ENCODE results near the gene E2F3. TPM values are rescaled to one million over a fixed set of nuclear protein-coding genes. Genes with fewer than 3 reads are reported as not detected.
A peak's percentile ranks its signal among the peaks of the same experiment; 100 is the strongest.

E2F3 gene
- total and polyA plus RNA-seq, 4 experiments from 2014 or later: 1.3 to 25.5 (median 15.2) TPM

DNA sequence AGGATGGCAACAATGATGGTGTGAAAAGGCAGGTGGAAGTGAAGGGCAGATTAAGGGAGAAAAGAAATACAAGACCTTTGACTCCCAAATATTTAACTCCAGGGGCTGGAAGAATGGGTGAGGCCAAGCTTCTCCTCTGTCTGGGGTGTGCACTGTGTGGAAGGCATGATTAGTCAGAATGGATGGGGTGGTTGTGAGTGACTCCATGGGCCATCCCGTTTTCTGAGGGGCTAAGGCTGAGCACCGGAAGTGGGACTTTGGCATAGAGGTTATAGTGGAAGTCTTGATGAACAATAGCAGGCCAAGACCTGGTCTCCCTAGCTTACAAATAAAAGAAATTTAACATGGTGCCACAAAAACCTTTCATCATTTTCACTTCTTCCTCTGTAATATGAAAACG is 12.1 kb downstream of the E2F3 start:
- CTCF ChIA-PET (ENCODE audit: partially characterized antibody): interaction anchor here (0.6 to 2.7 kb wide), 3 partner anchors 9 to 114 kb away, joined by 5 to 17 read pairs (median 8); no protein-coding TSS in a partner anchor
- Mint-ChIP-seq H3K27ac (peak overlapping the region in 4 of 7 donors; percentile 38 to 75 (median 48)), H3K4me1 (peaks cover 56 to 85% (median 68%) of the 10 kb centered on the region in 4 donors), H3K27me3 (no peaks in the 10 kb centered on the region), H3K36me3 (peaks cover 0 to 15% of the 10 kb centered on the region in 2 donors), H3K4me3 (no peak overlapping the region), H3K9me3 (no peaks in the 10 kb centered on the region)
- no peaks in the 10 kb centered on the region for H3K9me3 ChIP-seq (ENCODE audit: control insufficient read depth in 1 of 2, low read length in 2 of 2)
- intact Hi-C loops (cut with micrococcal nuclease): no loop called here
- peaks cover 66% of the 10 kb centered on the region for H3K4me1 ChIP-seq (ENCODE audit: insufficient read depth, low read length)
- no peak overlapping the region for H3K4me3 ChIP-seq (ENCODE audit: low read length in 2 of 2)
- no peaks in the 10 kb centered on the region for H3K27me3 ChIP-seq (ENCODE audit: insufficient read depth, low read length)
- POLR2A ChIA-PET (ENCODE audit: partially characterized antibody): interaction anchor here (1.0 to 2.4 kb wide), 3 partner anchors 9 to 94 kb away, joined by 3 to 14 read pairs (median 7); no protein-coding TSS in a partner anchor
- H3K27ac ChIP-seq (ENCODE audit: low read depth, low read length): no peak overlapping the region
- no peak for DNase-seq
- H3K36me3 ChIP-seq (ENCODE audit: insufficient read depth, low read length): no peaks in the 10 kb centered on the region

DNA sequence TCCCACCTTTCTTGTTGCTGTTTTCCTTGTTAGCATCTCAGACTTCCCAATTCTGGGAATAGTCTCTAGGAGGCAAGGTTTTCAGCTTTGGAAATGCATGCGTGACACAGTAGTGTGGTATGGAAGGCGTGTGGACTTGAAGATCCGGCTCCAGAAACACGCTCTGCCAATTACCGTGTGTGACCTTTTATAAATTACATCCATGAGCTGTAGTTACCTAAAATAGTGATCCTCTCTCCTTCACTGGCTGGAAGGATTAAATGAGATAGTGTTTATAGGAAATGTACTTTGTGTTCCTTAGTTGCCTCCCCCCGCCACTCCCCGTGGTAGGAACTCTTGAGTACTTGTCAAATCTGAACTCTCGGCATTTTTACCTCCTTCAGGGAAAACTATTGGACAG is 13.0 kb downstream of the E2F3 start:
- CTCF ChIA-PET (ENCODE audit: partially characterized antibody): interaction anchor here (2.1 to 2.7 kb wide), 2 partner anchors 10 to 113 kb away, joined by 8 to 17 read pairs; no protein-coding TSS in a partner anchor
- H3K9me3 Mint-ChIP-seq: no peaks in the 10 kb centered on the region
- intact Hi-C loops (cut with micrococcal nuclease): no loop called here
- Histone ChIP-seq H3K4me1 (ENCODE audit: insufficient read depth, low read length) (peaks cover 57% of the 10 kb centered on the region), H3K9me3 (ENCODE audit: control insufficient read depth in 1 of 2, low read length in 2 of 2) (no peaks in the 10 kb centered on the region), H3K36me3 (ENCODE audit: insufficient read depth, low read length) (no peaks in the 10 kb centered on the region), H3K4me3 (ENCODE audit: low read length in 2 of 2) (no peak overlapping the region), H3K27me3 (ENCODE audit: insufficient read depth, low read length) (no peaks in the 10 kb centered on the region), H3K27ac (ENCODE audit: low read depth, low read length) (no peak overlapping the region)
- peak overlapping the region in 2 of 7 donors; percentile 46 to 53 for H3K27ac Mint-ChIP-seq
- peaks cover 50 to 76% (median 63%) of the 10 kb centered on the region in 4 donors for H3K4me1 Mint-ChIP-seq
- H3K4me3 Mint-ChIP-seq: peak overlapping the region in 1 of 8 donors; percentile 27
- H3K36me3 Mint-ChIP-seq: peaks cover 0 to 15% of the 10 kb centered on the region in 2 donors
- no peak for DNase-seq
- no peaks in the 10 kb centered on the region for H3K27me3 Mint-ChIP-seq
- POLR2A ChIA-PET (ENCODE audit: partially characterized antibody): interaction anchor here (1.1 to 2.4 kb wide), 3 partner anchors 10 to 95 kb away, joined by 4 to 14 read pairs (median 7); partner anchors contain the start of gene E2F3

DNA sequence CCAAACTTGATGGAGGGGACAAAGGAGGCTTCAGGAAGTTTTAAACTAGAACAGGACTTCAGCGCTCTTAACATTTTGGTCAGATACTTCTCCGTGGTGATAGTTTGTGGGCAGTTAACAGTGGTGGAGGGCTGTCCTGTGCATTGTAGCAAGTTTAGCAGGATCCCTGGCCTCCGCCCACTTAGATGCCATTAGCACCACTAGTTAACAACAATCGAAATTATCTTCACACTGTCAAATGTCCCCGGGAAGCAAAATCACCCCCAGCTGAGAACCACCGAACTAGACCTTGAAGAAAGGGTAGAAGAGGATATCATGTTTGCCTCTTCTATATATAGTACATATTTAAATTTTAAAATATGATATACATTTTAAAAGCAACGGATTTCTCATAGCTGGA is 13.6 kb downstream of the E2F3 start:
- POLR2A ChIA-PET (ENCODE audit: partially characterized antibody): interaction anchor here (1.1 to 1.4 kb wide), 4 partner anchors 8 to 96 kb away, joined by 3 to 7 read pairs (median 4); partner anchors contain the start of gene E2F3
- Mint-ChIP-seq H3K4me1 (peaks cover 46 to 74% (median 59%) of the 10 kb centered on the region in 4 donors), H3K27me3 (no peaks in the 10 kb centered on the region), H3K4me3 (peak overlapping the region in 2 of 8 donors; percentile 11 to 36), H3K36me3 (peaks cover 0 to 15% of the 10 kb centered on the region in 2 donors), H3K27ac (peak overlapping the region in 4 of 7 donors; percentile 3 to 73 (median 42)), H3K9me3 (no peaks in the 10 kb centered on the region)
- no peaks in the 10 kb centered on the region for H3K27me3 ChIP-seq (ENCODE audit: insufficient read depth, low read length)
- H3K4me3 ChIP-seq (ENCODE audit: low read length in 2 of 2): no peak overlapping the region
- DNase-seq: no peak
- no peak overlapping the region for H3K27ac ChIP-seq (ENCODE audit: low read depth, low read length)
- intact Hi-C loops (cut with micrococcal nuclease): no loop called here
- H3K36me3 ChIP-seq (ENCODE audit: insufficient read depth, low read length): no peaks in the 10 kb centered on the region
- CTCF ChIA-PET (ENCODE audit: partially characterized antibody): interaction anchor here (2.1 to 4.7 kb wide), 2 partner anchors 10 to 113 kb away, joined by 8 to 31 read pairs; no protein-coding TSS in a partner anchor
- H3K9me3 ChIP-seq (ENCODE audit: control insufficient read depth in 1 of 2, low read length in 2 of 2): no peaks in the 10 kb centered on the region
- peaks cover 51% of the 10 kb centered on the region for H3K4me1 ChIP-seq (ENCODE audit: insufficient read depth, low read length)

DNA sequence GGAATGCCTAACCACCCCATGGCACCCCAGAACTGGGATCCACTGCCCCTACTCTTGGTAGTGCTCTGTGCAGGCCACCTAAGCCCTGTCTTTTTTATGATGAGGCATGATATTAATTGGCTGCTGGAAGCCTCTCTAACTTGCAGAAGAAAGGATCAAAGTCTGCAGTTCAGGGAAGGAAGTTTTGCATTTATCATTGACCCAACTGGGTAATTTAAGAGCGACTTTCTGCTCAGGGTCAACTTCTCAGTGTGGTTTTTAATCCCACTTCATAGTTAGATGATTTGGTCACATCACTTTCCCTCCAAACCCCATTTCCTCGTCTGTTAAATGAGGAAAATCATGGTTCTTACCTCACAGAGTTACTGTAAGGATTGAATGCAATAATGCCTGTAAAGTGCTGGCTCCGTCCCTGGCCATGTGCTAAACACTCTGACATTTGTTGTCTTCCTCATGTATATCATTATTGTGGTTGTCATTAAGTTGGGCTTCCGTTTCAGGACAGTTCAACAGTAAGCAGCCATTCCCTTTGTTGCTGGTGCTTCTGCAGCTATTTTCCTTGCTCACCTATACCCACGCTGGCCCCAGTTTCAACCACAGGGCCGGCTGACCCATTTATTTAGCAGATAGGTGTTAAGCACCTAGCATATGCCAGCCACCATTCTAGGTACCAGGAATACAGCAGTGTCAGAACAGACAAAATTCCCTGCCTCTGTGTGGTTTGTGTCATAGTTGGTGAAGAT is 14.2 kb downstream of the E2F3 start:
- H3K9me3 Mint-ChIP-seq: no peaks in the 10 kb centered on the region
- Histone ChIP-seq H3K27me3 (ENCODE audit: insufficient read depth, low read length) (no peaks in the 10 kb centered on the region), H3K36me3 (ENCODE audit: insufficient read depth, low read length) (no peaks in the 10 kb centered on the region), H3K27ac (ENCODE audit: low read depth, low read length) (no peak overlapping the region), H3K9me3 (ENCODE audit: control insufficient read depth in 1 of 2, low read length in 2 of 2) (no peaks in the 10 kb centered on the region), H3K4me1 (ENCODE audit: insufficient read depth, low read length) (peaks cover 45% of the 10 kb centered on the region), H3K4me3 (ENCODE audit: low read length in 2 of 2) (no peak overlapping the region)
- CTCF ChIA-PET (ENCODE audit: partially characterized antibody): interaction anchor here (2.1 to 4.7 kb wide), 2 partner anchors 10 to 112 kb away, joined by 8 to 31 read pairs; no protein-coding TSS in a partner anchor
- peak overlapping the region in 6 of 7 donors; percentile 5 to 80 (median 72) for H3K27ac Mint-ChIP-seq
- peaks cover 0 to 16% of the 10 kb centered on the region in 2 donors for H3K36me3 Mint-ChIP-seq
- intact Hi-C loops (cut with micrococcal nuclease): no loop called here
- peak overlapping the region in 7 of 8 donors; percentile 26 to 61 (median 44) for H3K4me3 Mint-ChIP-seq
- peaks cover 46 to 68% (median 57%) of the 10 kb centered on the region in 4 donors for H3K4me1 Mint-ChIP-seq
- no peaks in the 10 kb centered on the region for H3K27me3 Mint-ChIP-seq
- POLR2A ChIA-PET (ENCODE audit: partially characterized antibody): interaction anchor here (1.1 to 1.2 kb wide), 3 partner anchors 9 to 14 kb away, joined by 3 to 4 read pairs (median 3); partner anchors contain the start of gene E2F3
- DNase-seq: peak in 1 of 5 donors; percentile 13

DNA sequence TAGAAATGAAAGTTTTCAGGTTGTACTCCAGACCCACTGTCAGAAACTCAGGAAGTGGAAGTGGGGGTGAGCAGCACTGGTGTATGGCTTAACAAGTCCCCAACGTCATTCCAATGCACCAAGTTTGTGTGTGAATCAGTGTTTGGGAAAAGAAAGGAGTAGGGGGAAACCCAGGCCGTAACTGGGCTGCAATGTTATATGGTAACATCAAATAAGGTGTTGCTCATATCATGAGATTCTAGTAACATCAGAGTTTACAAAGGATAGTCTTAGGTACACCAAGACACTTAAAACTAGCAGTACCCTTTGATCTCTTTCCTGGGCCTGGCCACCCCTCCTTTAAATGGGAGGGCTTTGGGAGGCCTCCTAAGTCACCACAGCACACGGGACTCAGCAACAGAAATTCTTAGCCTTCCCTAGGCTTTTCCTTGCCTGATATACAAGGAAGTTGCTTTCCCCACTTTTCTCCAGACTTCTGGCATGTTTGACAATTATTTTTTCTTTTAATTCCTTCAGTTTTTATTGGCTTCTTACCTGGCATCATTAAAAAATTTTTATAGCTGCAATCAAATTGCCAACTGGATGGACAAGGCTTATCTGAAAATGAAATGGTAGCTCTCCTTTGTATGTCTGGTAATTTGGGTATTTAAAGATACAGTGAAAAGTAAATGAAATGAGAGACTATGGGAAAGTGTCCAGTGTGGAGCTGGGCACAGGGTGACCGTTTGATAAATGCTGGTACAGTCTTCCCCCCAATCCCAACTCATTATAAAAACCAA is 15.1 kb downstream of the E2F3 start:
- no peaks in the 10 kb centered on the region for H3K9me3 Mint-ChIP-seq
- Histone ChIP-seq H3K36me3 (ENCODE audit: insufficient read depth, low read length) (no peaks in the 10 kb centered on the region), H3K4me1 (ENCODE audit: insufficient read depth, low read length) (peaks cover 41% of the 10 kb centered on the region), H3K27ac (ENCODE audit: low read depth, low read length) (no peak overlapping the region), H3K9me3 (ENCODE audit: control insufficient read depth in 1 of 2, low read length in 2 of 2) (no peaks in the 10 kb centered on the region), H3K4me3 (ENCODE audit: low read length in 2 of 2) (no peak overlapping the region), H3K27me3 (ENCODE audit: insufficient read depth, low read length) (no peaks in the 10 kb centered on the region)
- peak overlapping the region in 6 of 7 donors; percentile 8 to 75 (median 63) for H3K27ac Mint-ChIP-seq
- ChIA-PET CTCF (ENCODE audit: partially characterized antibody) (interaction anchor here (4.7 kb wide), 1 partner anchor 11 kb away, joined by 31 read pairs; no protein-coding TSS in a partner anchor), POLR2A (ENCODE audit: partially characterized antibody) (interaction anchor here (1.0 to 1.3 kb wide), 3 partner anchors 12 to 97 kb away, joined by 3 read pairs; no protein-coding TSS in a partner anchor)
- H3K4me1 Mint-ChIP-seq: peaks cover 39 to 63% (median 50%) of the 10 kb centered on the region in 4 donors
- DNase-seq: no peak
- intact Hi-C loops (cut with micrococcal nuclease): no loop called here
- H3K36me3 Mint-ChIP-seq: peaks cover 0 to 22% of the 10 kb centered on the region in 2 donors
- H3K4me3 Mint-ChIP-seq: peak overlapping the region in 7 of 8 donors; percentile 6 to 61 (median 33)
- no peaks in the 10 kb centered on the region for H3K27me3 Mint-ChIP-seq

DNA sequence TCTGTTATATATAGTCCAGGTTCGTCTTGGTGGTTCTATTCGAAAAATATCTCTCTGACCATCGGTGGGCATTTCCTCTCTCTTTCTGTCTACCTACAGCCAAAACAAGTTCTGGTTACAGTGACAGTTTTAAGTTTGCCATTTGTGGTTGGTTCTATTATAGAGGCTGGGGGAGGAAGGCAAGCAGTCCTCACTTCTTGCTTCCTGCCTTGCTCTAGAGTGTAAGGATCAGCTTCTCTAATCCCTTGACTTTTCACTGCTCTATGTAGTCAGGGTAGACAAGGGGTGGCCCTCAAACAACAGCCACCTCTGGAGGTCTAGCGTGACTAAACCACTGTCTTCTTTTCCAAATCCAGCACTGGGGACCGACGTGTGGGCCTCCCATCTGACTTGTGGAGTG is 16.1 kb downstream of the E2F3 start:
- ChIA-PET CTCF (ENCODE audit: partially characterized antibody) (interaction anchor here (4.7 kb wide), 1 partner anchor 12 kb away, joined by 31 read pairs; no protein-coding TSS in a partner anchor), POLR2A (ENCODE audit: partially characterized antibody) (interaction anchor here (1.3 kb wide), 1 partner anchor 99 kb away, joined by 3 read pairs; no protein-coding TSS in a partner anchor)
- no peak overlapping the region for H3K4me3 ChIP-seq (ENCODE audit: low read length in 2 of 2)
- intact Hi-C loops (cut with micrococcal nuclease): no loop called here
- Mint-ChIP-seq H3K27me3 (no peaks in the 10 kb centered on the region), H3K9me3 (no peaks in the 10 kb centered on the region), H3K36me3 (peaks cover 0 to 20% of the 10 kb centered on the region in 2 donors), H3K4me1 (peaks cover 39 to 59% (median 48%) of the 10 kb centered on the region in 4 donors), H3K4me3 (peak overlapping the region in 3 of 8 donors; percentile 40 to 57 (median 42)), H3K27ac (peak overlapping the region in 3 of 7 donors; percentile 38 to 79 (median 50))
- peaks cover 36% of the 10 kb centered on the region for H3K4me1 ChIP-seq (ENCODE audit: insufficient read depth, low read length)
- H3K9me3 ChIP-seq (ENCODE audit: control insufficient read depth in 1 of 2, low read length in 2 of 2): no peaks in the 10 kb centered on the region
- H3K27me3 ChIP-seq (ENCODE audit: insufficient read depth, low read length): no peaks in the 10 kb centered on the region
- no peak overlapping the region for H3K27ac ChIP-seq (ENCODE audit: low read depth, low read length)
- no peak for DNase-seq
- H3K36me3 ChIP-seq (ENCODE audit: insufficient read depth, low read length): no peaks in the 10 kb centered on the region
